ENCODE results near the gene DCTN2. TPM values are rescaled to one million over a fixed set of nuclear protein-coding genes. Genes with fewer than 3 reads are reported as not detected.

The DCTN2 gene
- total RNA-seq, result 10 to 100 TPM; 78.3 to 90.1 TPM
- polyA plus RNA-seq, result 100 to 1,000 TPM in 1 of 2 donors, 10 to 100 TPM in 1; 60.0 to 110 TPM
- long read RNA-seq, donor 1, transcript DCTN2-209 (14 exons, 2,061 nt), result major isoform, 34 of 57 reads
- long read RNA-seq, donor 1, transcript DCTN2-207 (5 exons, 566 nt), result minor isoform, 8 of 57 reads
- long read RNA-seq, donor 1, partial matches to known transcripts, result 0 of 57 reads
- long read RNA-seq, donor 1, other reads (novel, unspliced or antisense), result 11 of 57 reads
- long read RNA-seq, donor 2, transcript DCTN2-209 (14 exons, 2,061 nt), result major isoform, 9 of 16 reads
- long read RNA-seq, donor 2, partial matches to known transcripts, result 0 of 16 reads
- long read RNA-seq, donor 2, other reads (novel, unspliced or antisense), result 0 of 16 reads
- long read RNA-seq, donor 3, transcript DCTN2-209 (14 exons, 2,061 nt), result major isoform, 10 of 22 reads
- long read RNA-seq, donor 3, partial matches to known transcripts, result 5 of 22 reads
- long read RNA-seq, donor 3, other reads (novel, unspliced or antisense), result 0 of 22 reads
- long read RNA-seq, donor 4, transcript DCTN2-209 (14 exons, 2,061 nt), result major isoform, 6 of 13 reads
- long read RNA-seq, donor 4, transcript DCTN2-207 (5 exons, 566 nt), result major isoform, 6 of 13 reads
- long read RNA-seq, donor 4, partial matches to known transcripts, result 0 of 13 reads
- long read RNA-seq, donor 4, other reads (novel, unspliced or antisense), result 0 of 13 reads
- long read RNA-seq, donor 5, transcript DCTN2-209 (14 exons, 2,061 nt), result major isoform, 34 of 56 reads
- long read RNA-seq, donor 5, transcript DCTN2-207 (5 exons, 566 nt), result minor isoform, 10 of 56 reads
- long read RNA-seq, donor 5, partial matches to known transcripts, result 6 of 56 reads
- long read RNA-seq, donor 5, other reads (novel, unspliced or antisense), result 5 of 56 reads

GRCh38 chr12:57546438-57547287 lies at the start of gene DCTN2:
Gene DCTN2 (minus strand): TSS chr12:57547192. CDS start chr12:57547063, 129 bp downstream.
- Histone ChIP-seq H3K27me3 (ENCODE audit: control insufficient read depth in 3 of 3, insufficient read depth in 3 of 3, low read length in 2 of 3) (peaks cover 0 to 36% (median 25%) of the 10 kb centered on the region in 3 donors), H3K4me1 (ENCODE audit: control insufficient read depth in 5 of 5, insufficient read depth in 5 of 5, low read length in 5 of 5) (peaks cover 0 to 18% (median 8%) of the 10 kb centered on the region in 5 donors), H3K27ac (ENCODE audit: low read depth in 1 of 2, low read length in 1 of 2) (peak within 1 kb of the TSS; percentile 89 to 93), H3K36me3 (ENCODE audit: control insufficient read depth in 4 of 4, insufficient read depth in 4 of 4, low read length in 4 of 4) (peaks cover 0 to 5% (median 3%) of the 10 kb centered on the region in 4 donors), H3K9me3 (ENCODE audit: control insufficient read depth in 4 of 4, insufficient read depth in 3 of 4, low read length in 3 of 4) (no peaks in the 10 kb centered on the region), H3K4me3 (peak within 1 kb of the TSS; percentile 93), H3K9ac (ENCODE audit: insufficient read depth in 1 of 2, low read length in 2 of 2) (peak within 1 kb of the TSS; percentile 82 to 97)
- WGBS, 2 donors, result 0 to 1% methylated on average over 56 of the region's 56 CpGs
- DNase-seq, result peak; percentile 98 to 99 (median 98)
- peak; percentile 95 for ATAC-seq (ENCODE audit: insufficient read depth, low FRiP score)
- no peak for TF ChIP-seq CTCF (IDR thresholded peaks at IDR 0.05; ENCODE audit: control extremely low read depth, extremely low read depth)

DNA sequence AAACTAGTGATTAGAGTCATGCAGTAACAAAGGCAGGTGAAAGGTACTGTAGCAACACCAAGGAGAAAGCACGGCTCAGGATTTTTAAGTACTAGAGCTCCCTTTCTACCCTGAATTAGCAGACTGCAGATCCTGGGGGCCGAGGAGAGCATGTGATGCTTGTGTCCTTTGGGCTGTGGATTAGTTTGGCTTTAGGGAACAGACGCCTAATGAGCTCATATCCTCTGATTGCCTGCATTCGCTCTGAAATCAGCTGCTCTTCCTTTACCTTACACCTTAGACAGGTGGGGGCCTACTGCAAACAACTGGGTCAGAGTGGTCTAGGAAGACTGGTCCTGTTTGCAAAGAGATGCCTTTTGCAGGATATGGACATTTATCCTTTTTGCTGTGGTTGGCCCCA lies 46.2 kb upstream of the DCTN2 start:
- WGBS, 2 donors, result 88 to 95% methylated on average over 4 of the region's 4 CpGs
- no peak for ATAC-seq (ENCODE audit: insufficient read depth, low FRiP score)
- Histone ChIP-seq H3K9me3 (ENCODE audit: control insufficient read depth in 4 of 4, insufficient read depth in 3 of 4, low read length in 3 of 4) (no peaks in the 10 kb centered on the region), H3K27ac (ENCODE audit: low read depth in 1 of 2, low read length in 1 of 2) (no peak overlapping the region), H3K27me3 (ENCODE audit: control insufficient read depth in 3 of 3, insufficient read depth in 3 of 3, low read length in 2 of 3) (peaks cover 0 to 2% (median 0%) of the 10 kb centered on the region in 3 donors), H3K9ac (ENCODE audit: insufficient read depth in 1 of 2, low read length in 2 of 2) (no peak overlapping the region), H3K4me1 (ENCODE audit: control insufficient read depth in 5 of 5, insufficient read depth in 5 of 5, low read length in 5 of 5) (peaks cover 0 to 18% (median 5%) of the 10 kb centered on the region in 5 donors), H3K4me3 (no peak overlapping the region), H3K36me3 (ENCODE audit: control insufficient read depth in 4 of 4, insufficient read depth in 4 of 4, low read length in 4 of 4) (peaks cover 0 to 12% (median 5%) of the 10 kb centered on the region in 4 donors)
- no peak for DNase-seq
- no peak for TF ChIP-seq CTCF (IDR thresholded peaks at IDR 0.05; ENCODE audit: control extremely low read depth, extremely low read depth)

- Histone ChIP-seq H3K36me3 (ENCODE audit: control insufficient read depth in 4 of 4, insufficient read depth in 4 of 4, low read length in 4 of 4) (peaks cover 0 to 7% (median 3%) of the 10 kb centered on the region in 4 donors), H3K4me3 (no peak overlapping the region), H3K4me1 (ENCODE audit: control insufficient read depth in 5 of 5, insufficient read depth in 5 of 5, low read length in 5 of 5) (peaks cover 0 to 18% (median 5%) of the 10 kb centered on the region in 5 donors), H3K9ac (ENCODE audit: insufficient read depth in 1 of 2, low read length in 2 of 2) (no peak overlapping the region), H3K9me3 (ENCODE audit: control insufficient read depth in 4 of 4, insufficient read depth in 3 of 4, low read length in 3 of 4) (no peaks in the 10 kb centered on the region), H3K27ac (ENCODE audit: low read depth in 1 of 2, low read length in 1 of 2) (no peak overlapping the region), H3K27me3 (ENCODE audit: control insufficient read depth in 3 of 3, insufficient read depth in 3 of 3, low read length in 2 of 3) (peaks cover 0 to 7% (median 5%) of the 10 kb centered on the region in 3 donors)
- 67 to 78% methylated on average over 2 of the region's 2 CpGs for WGBS, 2 donors
- peak; percentile 12 for ATAC-seq (ENCODE audit: insufficient read depth, low FRiP score)
- no peak for DNase-seq
- TF ChIP-seq CTCF (IDR thresholded peaks at IDR 0.05; ENCODE audit: control extremely low read depth, extremely low read depth), result no peak
Observed at GRCh38 chr12:57592551-57593165, 45.7 kb upstream of the DCTN2 start.

Measured in lung (tissue), 16 donors.